Mesendoderm (in vitro differentiated cells): Measurements from ENCODE around the gene HS1BP3.

Source experiments
- DNase-seq: peaks from one replicate; pipeline ENCODE4 v3.0.0; 2013
- H2AK5ac ChIP-seq: 2 replicates; pipeline ENCODE4 v1.6.1; 2013; ENCODE audit warnings: low read length, inconsistent platforms
- H2BK120ac ChIP-seq: 2 replicates; pipeline ENCODE4 v1.6.1; 2013; ENCODE audit warnings: low read depth, mild to moderate bottlenecking, low read length, moderate library complexity, mixed read lengths
- H2BK15ac ChIP-seq: replicated peaks from 2 replicates; pipeline ENCODE4 v1.6.1; 2013; ENCODE audit warnings: low read depth, mild to moderate bottlenecking, moderate library complexity
- H2BK5ac ChIP-seq: 2 replicates; pipeline ENCODE4 v1.6.1; 2013; ENCODE audit warnings: low read length, inconsistent platforms
- H3K18ac ChIP-seq: 2 replicates; pipeline ENCODE4 v1.6.1; 2013; ENCODE audit warnings: mild to moderate bottlenecking, low read length, mixed read lengths
- H3K23ac ChIP-seq: one replicate; pipeline ENCODE4 v1.6.1; 2013; ENCODE audit warnings: low read length
- H3K27ac ChIP-seq: 2 replicates; pipeline ENCODE4 v1.5.1; 2013; ENCODE audit warnings: low read depth, mild to moderate bottlenecking, inconsistent platforms, low read length, moderate library complexity
- H3K27me3 ChIP-seq: 2 replicates; pipeline ENCODE4 v1.6.1; 2013; ENCODE audit warnings: low read length, control low read depth, mild to moderate bottlenecking, inconsistent platforms; ENCODE audit not compliant: insufficient read depth, poor library complexity
- H3K36me3 ChIP-seq: 2 replicates; pipeline ENCODE4 v1.6.1; 2013; ENCODE audit warnings: low read length, inconsistent platforms; ENCODE audit not compliant: control insufficient read depth, insufficient read depth
- H3K4ac ChIP-seq: one replicate; pipeline ENCODE4 v1.6.1; 2013; ENCODE audit warnings: low read depth, mild to moderate bottlenecking, low read length, moderate library complexity
- H3K4me1 ChIP-seq: 2 replicates; pipeline ENCODE4 v1.6.1; 2013; ENCODE audit warnings: low read depth, low read length, inconsistent platforms; ENCODE audit not compliant: control insufficient read depth
- H3K4me2 ChIP-seq: 2 replicates; pipeline ENCODE4 v1.6.1; 2013; ENCODE audit warnings: low read length
- H3K4me3 ChIP-seq: 2 replicates; pipeline ENCODE4 v1.5.1; 2013; ENCODE audit warnings: mild to moderate bottlenecking, low read length
- H3K56ac ChIP-seq: one replicate; pipeline ENCODE4 v1.6.1; 2013; ENCODE audit warnings: low read length
- H3K79me1 ChIP-seq: 2 replicates; pipeline ENCODE4 v1.6.1; 2013; ENCODE audit warnings: low read length, inconsistent platforms
- H3K79me2 ChIP-seq: 2 replicates; pipeline ENCODE4 v1.6.1; 2013; ENCODE audit warnings: mild to moderate bottlenecking, low read length; ENCODE audit not compliant: control insufficient read depth, insufficient read depth
- H3K9ac ChIP-seq: 2 replicates; pipeline ENCODE4 v1.6.1; 2013; ENCODE audit warnings: low read length, inconsistent platforms
- H4K5ac ChIP-seq: one replicate; pipeline ENCODE4 v1.6.1; 2013; ENCODE audit warnings: low read length
- H4K8ac ChIP-seq: one replicate; pipeline ENCODE4 v1.6.1; 2013; ENCODE audit warnings: low read depth, mild to moderate bottlenecking, control low read depth, low read length, moderate library complexity
- WGBS: extraction: QIAGEN DNeasy Blood & Tissue Kit; methylation state at CpG from one replicate; pipeline ENCODE4 v1.1.7; 2013; ENCODE audit warnings: low lambda C conversion rate, missing lambda C conversion rate; ENCODE audit not compliant: insufficient coverage; ENCODE audit errors: extremely low coverage; 5-methylcytosine and 5-hydroxymethylcytosine counted together

Gene HS1BP3

DNA sequence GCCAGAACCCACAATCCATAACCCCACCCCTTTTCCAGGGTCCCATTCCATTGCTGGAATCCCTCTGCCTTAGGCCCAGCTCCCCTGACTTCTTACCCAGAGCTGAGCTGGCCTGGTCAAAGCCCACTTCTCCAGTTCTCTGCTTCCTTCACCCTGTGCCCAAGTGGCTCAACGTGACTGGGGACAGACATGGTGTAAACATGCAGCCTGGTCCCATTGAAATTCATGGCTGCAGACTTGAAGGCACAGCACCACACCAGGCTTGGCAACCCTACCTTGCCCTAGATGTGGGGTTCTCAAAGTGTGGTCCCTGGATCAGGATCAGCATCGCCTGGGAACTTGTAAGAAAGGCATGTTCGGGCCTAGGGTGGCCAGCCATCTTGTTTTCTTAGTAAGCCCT is 3.7 kb downstream of the HS1BP3 start:
- Histone ChIP-seq H4K8ac (no peak overlapping the region), H3K9ac (no peak overlapping the region), H3K79me2 (no peaks in the 10 kb centered on the region), H2BK15ac (no peak overlapping the region), H3K23ac (no peak overlapping the region), H2BK5ac (no peak overlapping the region), H3K27ac (no peak overlapping the region), H3K4ac (no peak overlapping the region), H2AK5ac (no peak overlapping the region), H3K18ac (no peak overlapping the region), H3K36me3 (no peaks in the 10 kb centered on the region), H3K4me1 (no peaks in the 10 kb centered on the region), H3K56ac (no peak overlapping the region), H4K5ac (no peak overlapping the region), H3K79me1 (no peaks in the 10 kb centered on the region), H3K4me2 (no peak overlapping the region), H2BK120ac (no peak overlapping the region), H3K27me3 (no peaks in the 10 kb centered on the region), H3K4me3 (no peak overlapping the region)
- no CpG with 5 or more reads among the region's 3 CpGs for WGBS
- no peak for DNase-seq

GRCh38 chr2:20646446-20646845 is 4.5 kb downstream of the HS1BP3 start:
- Histone ChIP-seq H3K79me1 (no peaks in the 10 kb centered on the region), H3K56ac (no peak overlapping the region), H3K23ac (no peak overlapping the region), H2BK5ac (no peak overlapping the region), H3K36me3 (no peaks in the 10 kb centered on the region), H3K18ac (no peak overlapping the region), H3K4me2 (no peak overlapping the region), H3K27ac (no peak overlapping the region), H3K4me3 (no peak overlapping the region), H4K5ac (no peak overlapping the region), H2BK120ac (no peak overlapping the region), H2BK15ac (no peak overlapping the region), H3K4me1 (no peaks in the 10 kb centered on the region), H4K8ac (no peak overlapping the region), H3K79me2 (no peaks in the 10 kb centered on the region), H2AK5ac (no peak overlapping the region), H3K27me3 (no peaks in the 10 kb centered on the region), H3K9ac (no peak overlapping the region), H3K4ac (no peak overlapping the region)
- no CpG with 5 or more reads among the region's 20 CpGs for WGBS
- DNase-seq = no peak

DNA sequence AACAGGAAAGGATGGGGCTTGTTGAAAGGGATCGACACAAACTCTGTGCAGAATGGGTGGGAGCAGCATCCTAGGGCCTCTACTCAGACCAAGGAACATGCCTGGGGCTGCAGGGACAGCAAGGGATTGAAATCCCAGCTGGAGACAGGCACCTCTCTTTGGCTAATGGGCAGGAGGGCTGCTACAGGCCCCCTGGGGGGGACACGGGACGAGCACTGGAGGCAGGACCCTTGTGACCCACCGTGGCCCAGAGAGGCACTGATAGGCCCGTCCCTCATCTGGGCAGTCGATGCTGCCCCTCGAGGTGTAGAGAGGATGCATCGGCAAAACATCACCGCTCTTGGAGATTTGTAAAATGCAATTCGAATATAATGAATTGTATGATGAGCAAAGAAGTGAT is 5.1 kb downstream of the HS1BP3 start:
- Histone ChIP-seq H4K8ac (no peak overlapping the region), H3K18ac (no peak overlapping the region), H3K23ac (no peak overlapping the region), H3K27me3 (no peaks in the 10 kb centered on the region), H4K5ac (no peak overlapping the region), H3K4me1 (no peaks in the 10 kb centered on the region), H3K56ac (no peak overlapping the region), H2BK5ac (no peak overlapping the region), H3K9ac (no peak overlapping the region), H3K79me1 (no peaks in the 10 kb centered on the region), H2BK15ac (no peak overlapping the region), H3K4me3 (no peak overlapping the region), H3K27ac (no peak overlapping the region), H3K36me3 (no peaks in the 10 kb centered on the region), H3K4me2 (no peak overlapping the region), H2AK5ac (no peak overlapping the region), H3K79me2 (no peaks in the 10 kb centered on the region), H2BK120ac (no peak overlapping the region), H3K4ac (no peak overlapping the region)
- no peak for DNase-seq
- WGBS = no CpG with 5 or more reads among the region's 10 CpGs

DNA sequence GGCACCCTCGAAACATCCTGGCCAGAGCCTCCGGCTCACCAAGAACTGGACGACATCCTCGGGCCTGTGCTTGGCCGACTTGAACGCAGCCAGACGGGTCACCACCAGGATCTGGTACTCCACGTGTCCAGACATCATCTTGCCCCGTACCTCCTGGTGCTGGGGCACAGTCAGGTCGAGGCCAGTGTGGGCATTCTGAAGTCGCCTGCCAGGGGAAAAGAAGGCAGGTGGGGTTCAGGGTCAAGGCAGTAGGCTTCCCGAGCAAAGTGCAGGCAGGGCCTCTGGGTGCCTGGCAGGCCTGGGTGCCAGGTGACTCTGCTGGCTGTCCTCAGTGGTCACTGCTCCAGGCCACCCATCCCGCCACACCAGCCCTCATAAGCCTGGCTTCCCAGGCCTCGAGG is 5.6 kb downstream of the HS1BP3 start:
- no peaks in the 10 kb centered on the region for H3K4me1 ChIP-seq
- H3K18ac ChIP-seq = no peak overlapping the region
- no peak overlapping the region for H2AK5ac ChIP-seq
- no peak overlapping the region for H3K23ac ChIP-seq
- H4K8ac ChIP-seq = no peak overlapping the region
- H3K4me3 ChIP-seq = no peak overlapping the region
- no peak overlapping the region for H4K5ac ChIP-seq
- H3K56ac ChIP-seq = no peak overlapping the region
- no CpG with 5 or more reads among the region's 14 CpGs for WGBS
- H3K36me3 ChIP-seq = no peaks in the 10 kb centered on the region
- no peak overlapping the region for H2BK5ac ChIP-seq
- no peak overlapping the region for H2BK120ac ChIP-seq
- H3K27me3 ChIP-seq = no peaks in the 10 kb centered on the region
- H3K9ac ChIP-seq = no peak overlapping the region
- H3K27ac ChIP-seq = no peak overlapping the region
- H3K4ac ChIP-seq = no peak overlapping the region
- H3K79me1 ChIP-seq = no peaks in the 10 kb centered on the region
- no peak overlapping the region for H3K4me2 ChIP-seq
- no peaks in the 10 kb centered on the region for H3K79me2 ChIP-seq
- no peak overlapping the region for H2BK15ac ChIP-seq
- DNase-seq = no peak

GRCh38 chr2:20643826-20644225 is 7.1 kb downstream of the HS1BP3 start:
- Histone ChIP-seq H2BK15ac (no peak overlapping the region), H3K79me2 (no peaks in the 10 kb centered on the region), H3K27me3 (no peaks in the 10 kb centered on the region), H3K79me1 (no peaks in the 10 kb centered on the region), H3K18ac (no peak overlapping the region), H3K4me2 (no peak overlapping the region), H3K9ac (no peak overlapping the region), H3K27ac (no peak overlapping the region), H2AK5ac (no peak overlapping the region), H3K4me3 (no peak overlapping the region), H4K5ac (no peak overlapping the region), H3K36me3 (no peaks in the 10 kb centered on the region), H2BK120ac (no peak overlapping the region), H3K4me1 (no peaks in the 10 kb centered on the region), H3K23ac (no peak overlapping the region), H3K56ac (no peak overlapping the region), H4K8ac (no peak overlapping the region), H2BK5ac (no peak overlapping the region), H3K4ac (no peak overlapping the region)
- no peak for DNase-seq
- WGBS = no CpG with 5 or more reads among the region's 3 CpGs

DNA sequence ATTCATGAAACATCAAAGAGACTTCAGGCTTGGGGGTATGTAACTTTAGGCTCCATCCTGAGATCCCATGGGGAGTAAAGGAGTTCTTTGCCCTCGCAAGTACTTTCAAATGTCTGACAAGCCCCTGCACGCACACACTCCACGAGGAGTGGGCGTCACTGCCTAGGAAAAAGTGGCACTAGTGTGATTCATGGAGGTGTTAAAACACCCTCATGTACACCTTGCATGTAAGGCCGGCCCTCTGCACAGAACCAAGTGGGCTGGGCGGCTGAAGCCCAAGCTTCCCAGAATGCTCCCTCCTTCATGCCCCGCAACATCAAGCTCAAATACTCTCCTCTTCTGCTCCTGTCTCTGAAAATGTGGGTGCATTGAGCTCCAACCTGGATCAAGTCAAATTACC is 7.8 kb downstream of the HS1BP3 start:
- H2BK120ac ChIP-seq = no peak overlapping the region
- H3K27me3 ChIP-seq = no peaks in the 10 kb centered on the region
- no peak overlapping the region for H3K27ac ChIP-seq
- no peak overlapping the region for H2AK5ac ChIP-seq
- no peak for DNase-seq
- H2BK5ac ChIP-seq = no peak overlapping the region
- no peak overlapping the region for H2BK15ac ChIP-seq
- H3K9ac ChIP-seq = no peak overlapping the region
- no peak overlapping the region for H3K18ac ChIP-seq
- no CpG with 5 or more reads among the region's 7 CpGs for WGBS
- H3K4ac ChIP-seq = no peak overlapping the region
- H4K8ac ChIP-seq = no peak overlapping the region
- H3K4me1 ChIP-seq = no peaks in the 10 kb centered on the region
- no peaks in the 10 kb centered on the region for H3K36me3 ChIP-seq
- H3K4me3 ChIP-seq = no peak overlapping the region
- H3K79me2 ChIP-seq = no peaks in the 10 kb centered on the region
- H3K4me2 ChIP-seq = no peak overlapping the region
- H4K5ac ChIP-seq = no peak overlapping the region
- H3K79me1 ChIP-seq = no peaks in the 10 kb centered on the region
- H3K23ac ChIP-seq = no peak overlapping the region
- H3K56ac ChIP-seq = no peak overlapping the region
